ENCODE results near the gene UHRF1. TPM values are rescaled to one million over a fixed set of nuclear protein-coding genes. Genes with fewer than 3 reads are reported as not detected.

The UHRF1 gene
- total RNA-seq, 6 experiments from 2014 or later = 0.17 to 3.8 (median 0.82) TPM

DNA sequence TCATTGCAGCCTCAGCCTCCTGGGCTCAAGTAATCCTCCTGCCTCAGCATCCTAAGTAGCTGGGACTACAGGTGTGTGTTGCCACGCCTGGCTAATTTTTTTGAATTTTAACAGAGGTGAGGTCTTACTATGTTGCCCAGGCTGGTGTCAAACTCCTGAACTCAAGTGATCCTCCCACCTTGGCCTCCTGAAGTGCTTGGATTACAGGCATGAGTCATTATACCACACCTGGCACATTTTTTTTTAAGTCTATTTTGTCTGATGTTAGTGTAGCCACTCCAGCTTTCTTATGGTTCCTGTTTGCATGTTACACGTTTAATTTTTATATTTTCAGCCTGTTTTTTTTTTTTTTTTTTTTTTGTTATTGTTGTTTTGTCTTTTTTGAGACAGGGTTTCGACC, 84.4 kb downstream of the UHRF1 start:
- intact Hi-C loops (cut with DNase I) = no loop called here
- ATAC-seq = no peak

DNA sequence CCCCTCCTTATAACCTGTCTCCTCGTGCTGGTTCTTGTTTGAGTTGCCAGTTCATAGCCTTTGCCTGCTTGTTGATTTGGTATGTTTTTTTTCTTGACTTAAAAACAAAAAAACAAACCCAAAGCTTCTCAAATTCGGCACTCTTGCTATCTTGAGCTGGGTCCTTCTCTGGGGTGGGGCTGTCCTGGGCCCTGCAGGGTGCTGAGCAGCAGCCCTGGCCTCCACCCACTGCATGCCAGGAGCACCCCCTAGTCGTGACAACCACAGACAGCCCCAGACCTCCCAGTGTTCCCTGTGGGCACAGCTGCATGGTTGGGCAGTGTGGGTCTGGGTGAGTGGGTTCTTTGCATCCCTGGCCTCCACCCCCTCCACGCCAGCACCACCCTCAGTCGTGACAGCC, 87.4 kb downstream of the UHRF1 start:
- WGBS (ENCODE audit: insufficient coverage, low coverage, low lambda C conversion rate, missing lambda C conversion rate) = 59% methylated on average over 2 of the region's 5 CpGs
- intact Hi-C loops (cut with DNase I) = no loop called here
- Histone ChIP-seq H3K27me3 (no peaks in the 10 kb centered on the region), H3K4me3 (no peak overlapping the region), H3K36me3 (peaks cover 0 to 3% (median 0%) of the 10 kb centered on the region in 4 donors), H3K4me1 (peaks cover 0 to 20% (median 2%) of the 10 kb centered on the region in 4 donors), H3K9me3 (no peaks in the 10 kb centered on the region), H3K27ac (no peak overlapping the region)
- TF ChIP-seq POLR2A (IDR thresholded peaks at IDR 0.05) = no peak
- TF ChIP-seq, protein P1, sequence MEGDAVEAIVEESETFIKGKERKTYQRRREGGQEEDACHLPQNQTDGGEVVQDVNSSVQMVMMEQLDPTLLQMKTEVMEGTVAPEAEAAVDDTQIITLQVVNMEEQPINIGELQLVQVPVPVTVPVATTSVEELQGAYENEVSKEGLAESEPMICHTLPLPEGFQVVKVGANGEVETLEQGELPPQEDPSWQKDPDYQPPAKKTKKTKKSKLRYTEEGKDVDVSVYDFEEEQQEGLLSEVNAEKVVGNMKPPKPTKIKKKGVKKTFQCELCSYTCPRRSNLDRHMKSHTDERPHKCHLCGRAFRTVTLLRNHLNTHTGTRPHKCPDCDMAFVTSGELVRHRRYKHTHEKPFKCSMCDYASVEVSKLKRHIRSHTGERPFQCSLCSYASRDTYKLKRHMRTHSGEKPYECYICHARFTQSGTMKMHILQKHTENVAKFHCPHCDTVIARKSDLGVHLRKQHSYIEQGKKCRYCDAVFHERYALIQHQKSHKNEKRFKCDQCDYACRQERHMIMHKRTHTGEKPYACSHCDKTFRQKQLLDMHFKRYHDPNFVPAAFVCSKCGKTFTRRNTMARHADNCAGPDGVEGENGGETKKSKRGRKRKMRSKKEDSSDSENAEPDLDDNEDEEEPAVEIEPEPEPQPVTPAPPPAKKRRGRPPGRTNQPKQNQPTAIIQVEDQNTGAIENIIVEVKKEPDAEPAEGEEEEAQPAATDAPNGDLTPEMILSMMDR (IDR thresholded peaks at IDR 0.05) = no peak
- DNase-seq (no peak), ATAC-seq (no peak)

More for the DNA sequence above, 84.4 kb downstream of the UHRF1 start:
- Histone ChIP-seq H3K36me3 (peaks cover 0 to 3% (median 0%) of the 10 kb centered on the region in 4 donors), H3K4me1 (peaks cover 0 to 30% (median 2%) of the 10 kb centered on the region in 4 donors), H3K27ac (no peak overlapping the region), H3K9me3 (no peaks in the 10 kb centered on the region), H3K27me3 (no peaks in the 10 kb centered on the region), H3K4me3 (no peak overlapping the region)
- TF ChIP-seq POLR2A (IDR thresholded peaks at IDR 0.05) = no peak
- TF ChIP-seq, protein P1 (IDR thresholded peaks at IDR 0.05) = no peak
- WGBS (ENCODE audit: insufficient coverage, low coverage, low lambda C conversion rate, missing lambda C conversion rate) = 86% methylated on average over 2 of the region's 3 CpGs
- DNase-seq = no peak

DNA sequence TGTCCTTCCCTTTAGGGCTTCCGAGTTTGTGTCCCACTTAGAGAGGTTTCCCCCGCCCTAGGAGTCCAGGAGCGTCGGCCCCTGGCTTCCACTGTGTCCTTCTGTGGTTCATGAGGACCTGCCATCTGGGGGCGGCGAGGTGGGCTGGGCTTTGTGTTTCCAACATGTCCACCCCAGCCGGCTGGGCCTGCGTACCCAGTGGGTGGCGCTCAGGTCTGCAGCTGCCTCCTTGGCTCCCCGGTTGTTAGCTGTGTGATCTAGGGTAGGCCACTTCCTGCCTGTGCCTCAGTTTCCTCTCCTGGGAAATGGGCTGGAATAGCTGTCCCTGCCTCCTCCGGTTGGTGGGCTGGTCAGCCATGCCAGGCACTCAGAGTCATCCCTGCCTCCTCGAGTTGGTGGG, 88.0 kb downstream of the UHRF1 start:
- DNase-seq (no peak), ATAC-seq (no peak)
- WGBS (ENCODE audit: insufficient coverage, low coverage, low lambda C conversion rate, missing lambda C conversion rate) = 89% methylated on average over 9 of the region's 12 CpGs
- TF ChIP-seq POLR2A (IDR thresholded peaks at IDR 0.05) = no peak
- TF ChIP-seq, protein P1 (IDR thresholded peaks at IDR 0.05) = no peak
- Histone ChIP-seq H3K36me3 (peaks cover 0 to 3% (median 0%) of the 10 kb centered on the region in 4 donors), H3K27ac (no peak overlapping the region), H3K27me3 (no peaks in the 10 kb centered on the region), H3K4me3 (no peak overlapping the region), H3K9me3 (no peaks in the 10 kb centered on the region), H3K4me1 (peaks cover 0 to 20% (median 2%) of the 10 kb centered on the region in 4 donors)
- intact Hi-C loops (cut with DNase I) = no loop called here

DNA sequence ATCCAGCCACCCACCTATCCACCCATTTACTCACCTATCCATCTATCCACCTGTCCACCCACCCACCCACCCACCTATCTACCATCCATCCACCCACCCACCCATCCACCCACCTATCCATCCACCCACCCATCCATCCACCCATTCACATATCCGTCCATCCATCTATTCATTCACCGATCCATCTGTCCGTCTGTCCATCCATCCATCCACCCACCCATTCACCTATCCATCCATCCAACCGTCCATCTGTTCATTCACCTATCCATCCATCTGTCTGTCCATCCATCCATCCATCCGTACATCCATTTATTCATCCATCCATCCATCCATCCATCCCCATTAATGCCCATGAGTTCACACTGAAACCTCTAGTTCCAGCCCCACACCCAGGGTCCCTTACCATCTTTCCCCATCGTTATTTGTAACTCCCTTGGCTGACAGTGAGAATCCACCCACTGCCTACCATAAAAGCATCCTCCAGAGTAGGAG, 90.9 kb downstream of the UHRF1 start:
- TF ChIP-seq POLR2A (IDR thresholded peaks at IDR 0.05) = no peak
- TF ChIP-seq, protein P1 (IDR thresholded peaks at IDR 0.05) = no peak
- peaks cover 0 to 40% (median 13%) of the 10 kb centered on the region in 4 donors for H3K4me1 ChIP-seq
- H3K27ac ChIP-seq = no peak overlapping the region
- no peaks in the 10 kb centered on the region for H3K9me3 ChIP-seq
- 94% methylated on average over 6 of the region's 6 CpGs for WGBS (ENCODE audit: insufficient coverage, low coverage, low lambda C conversion rate, missing lambda C conversion rate)
- peaks cover 0 to 3% (median 0%) of the 10 kb centered on the region in 4 donors for H3K36me3 ChIP-seq
- H3K27me3 ChIP-seq = no peaks in the 10 kb centered on the region
- H3K4me3 ChIP-seq = no peak overlapping the region
- intact Hi-C loops (cut with DNase I) = no loop called here
- no peak for DNase-seq
- no peak for ATAC-seq
